HG02938 (cell line): Measurements from ENCODE around the gene CAPZA2.
"Not testable (repeated sequence)": the region's sequence is repeated elsewhere in the genome, so short reads cannot be mapped to it uniquely, and the experiment has no call there.

ENCODE experiments used
- ATAC-seq: cut with Tn5 transposase; IDR thresholded peaks from one replicate; pipeline ENCODE4 v1.9.1; 2021; ENCODE audit warnings: mild to moderate bottlenecking, moderate library complexity; ENCODE audit not compliant: unreplicated experiment

Gene CAPZA2

DNA sequence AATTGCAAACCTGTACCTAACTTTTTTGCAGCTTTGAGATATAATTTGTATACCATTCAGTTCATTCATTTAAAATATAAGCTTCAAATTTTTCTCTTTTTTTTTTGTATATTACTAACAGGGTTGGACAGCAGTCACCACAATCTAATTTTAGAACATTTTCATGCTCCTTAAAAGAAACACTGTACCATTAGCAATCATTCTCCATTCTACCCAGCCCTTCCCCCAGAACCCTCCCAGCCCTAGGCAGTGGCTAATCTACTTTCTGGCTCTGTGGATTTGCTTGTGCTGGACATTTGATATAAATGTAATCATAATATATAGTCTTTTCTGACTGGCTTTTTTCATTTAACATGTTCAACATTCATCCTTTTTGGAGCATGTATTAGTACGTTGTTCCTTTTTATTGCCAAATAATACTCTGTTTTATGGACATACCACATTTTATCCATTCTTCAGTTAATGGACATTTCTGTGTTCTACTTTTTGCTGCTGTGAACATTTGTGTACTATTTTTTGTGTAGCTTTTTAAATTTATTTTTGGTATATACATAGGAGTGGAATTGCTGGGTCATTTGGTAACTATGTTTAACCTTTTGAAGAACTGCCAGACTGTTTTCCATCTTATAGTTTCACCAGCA lies 50.0 kb downstream of the CAPZA2 start:
- ATAC-seq: no peak

DNA sequence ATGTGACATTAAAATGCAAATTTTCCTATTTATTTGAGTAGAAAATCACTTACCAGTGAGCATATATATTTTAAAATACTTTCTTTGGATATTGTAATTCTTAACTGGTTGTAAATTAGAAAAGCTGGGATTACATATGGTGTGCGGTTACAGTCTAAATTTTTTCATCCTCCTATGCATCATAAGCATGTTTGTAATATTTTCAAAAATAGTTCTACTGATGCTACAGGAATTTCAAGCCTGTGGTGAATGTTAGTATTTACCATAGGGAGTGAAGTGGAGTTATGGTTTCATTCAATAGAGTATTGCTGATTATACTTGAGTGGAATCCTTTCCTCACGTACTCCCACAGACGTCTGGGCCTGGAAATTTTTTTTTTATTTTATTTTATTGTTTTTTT lies 56.3 kb downstream of the CAPZA2 start:
- no peak for ATAC-seq

DNA sequence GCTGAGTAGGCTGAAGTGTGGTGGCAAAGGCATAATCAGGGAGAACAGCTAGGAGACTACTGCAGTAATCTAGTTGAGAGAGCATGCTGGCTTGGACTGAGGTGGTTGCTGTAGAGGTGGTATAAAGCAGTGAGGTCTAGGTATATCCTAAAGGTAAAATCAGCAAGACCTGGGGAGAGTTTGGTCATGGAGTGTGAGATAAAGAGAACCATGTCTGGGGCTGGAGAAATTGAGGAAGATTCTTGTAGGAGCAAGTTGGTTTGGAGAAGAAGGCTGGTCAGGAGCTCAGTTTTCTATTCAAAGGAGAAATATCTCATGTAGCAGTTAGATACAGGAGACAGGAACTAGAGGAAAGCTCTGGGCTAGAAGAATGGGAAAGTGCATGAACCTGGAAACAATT lies 58.0 kb downstream of the CAPZA2 start:
- ATAC-seq: no peak

DNA sequence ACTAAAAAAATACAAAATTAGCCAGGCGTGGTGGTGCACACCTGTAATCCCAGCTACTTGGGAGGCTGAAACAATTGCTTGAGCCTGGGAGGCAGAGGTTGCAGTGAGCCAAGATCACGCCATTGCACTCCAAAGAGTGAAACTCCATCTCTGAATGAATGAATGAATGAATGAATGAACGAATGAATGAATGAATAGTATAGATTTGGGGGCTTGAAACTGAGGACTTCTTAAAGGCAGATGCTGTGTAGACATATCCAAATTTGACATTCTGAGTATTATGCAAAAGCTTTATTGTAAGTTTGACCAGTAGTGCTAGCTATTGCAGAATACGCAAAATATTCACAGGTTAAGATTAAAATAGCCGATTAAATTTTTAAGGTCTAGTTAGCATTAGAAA lies 60.2 kb downstream of the CAPZA2 start:
- ATAC-seq: no peak

DNA sequence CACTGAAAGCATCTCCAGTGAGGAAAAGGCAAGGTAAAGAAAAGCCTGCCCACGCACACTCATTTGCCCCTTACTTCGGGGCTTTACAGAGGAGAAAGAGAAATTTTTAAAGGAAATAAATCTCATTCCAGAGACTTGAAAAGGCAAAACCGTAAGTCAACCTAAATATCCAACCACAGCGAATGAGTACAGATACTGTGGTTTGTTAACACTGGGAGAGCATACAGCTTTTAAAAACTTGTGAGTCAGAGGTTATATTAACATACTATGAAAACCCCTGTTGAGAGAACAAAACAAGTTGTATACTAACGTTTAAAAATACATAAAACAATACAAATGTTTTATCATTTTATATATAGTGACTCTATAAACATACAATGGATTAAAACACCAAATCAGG lies 62.4 kb downstream of the CAPZA2 start:
- no peak for ATAC-seq

DNA sequence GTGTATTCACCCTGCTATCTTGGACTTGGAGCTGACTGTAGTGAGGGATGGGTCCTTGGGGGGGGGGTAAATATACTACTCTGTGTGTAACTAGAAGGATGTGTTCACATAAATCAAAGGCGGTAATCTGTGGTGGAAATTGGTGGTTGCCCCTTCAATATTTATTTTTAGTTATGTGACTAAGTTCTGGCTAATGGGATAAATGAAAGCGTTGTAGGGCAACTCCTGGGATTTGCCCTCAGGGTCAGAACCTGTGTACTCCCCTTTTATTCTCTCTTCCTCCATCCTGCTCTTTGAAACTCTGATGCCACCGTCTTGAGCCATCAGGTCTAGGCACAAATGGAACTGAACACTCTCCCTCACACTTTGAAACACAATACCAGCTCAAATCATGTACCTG lies 66.6 kb downstream of the CAPZA2 start:
- ATAC-seq: no peak

DNA sequence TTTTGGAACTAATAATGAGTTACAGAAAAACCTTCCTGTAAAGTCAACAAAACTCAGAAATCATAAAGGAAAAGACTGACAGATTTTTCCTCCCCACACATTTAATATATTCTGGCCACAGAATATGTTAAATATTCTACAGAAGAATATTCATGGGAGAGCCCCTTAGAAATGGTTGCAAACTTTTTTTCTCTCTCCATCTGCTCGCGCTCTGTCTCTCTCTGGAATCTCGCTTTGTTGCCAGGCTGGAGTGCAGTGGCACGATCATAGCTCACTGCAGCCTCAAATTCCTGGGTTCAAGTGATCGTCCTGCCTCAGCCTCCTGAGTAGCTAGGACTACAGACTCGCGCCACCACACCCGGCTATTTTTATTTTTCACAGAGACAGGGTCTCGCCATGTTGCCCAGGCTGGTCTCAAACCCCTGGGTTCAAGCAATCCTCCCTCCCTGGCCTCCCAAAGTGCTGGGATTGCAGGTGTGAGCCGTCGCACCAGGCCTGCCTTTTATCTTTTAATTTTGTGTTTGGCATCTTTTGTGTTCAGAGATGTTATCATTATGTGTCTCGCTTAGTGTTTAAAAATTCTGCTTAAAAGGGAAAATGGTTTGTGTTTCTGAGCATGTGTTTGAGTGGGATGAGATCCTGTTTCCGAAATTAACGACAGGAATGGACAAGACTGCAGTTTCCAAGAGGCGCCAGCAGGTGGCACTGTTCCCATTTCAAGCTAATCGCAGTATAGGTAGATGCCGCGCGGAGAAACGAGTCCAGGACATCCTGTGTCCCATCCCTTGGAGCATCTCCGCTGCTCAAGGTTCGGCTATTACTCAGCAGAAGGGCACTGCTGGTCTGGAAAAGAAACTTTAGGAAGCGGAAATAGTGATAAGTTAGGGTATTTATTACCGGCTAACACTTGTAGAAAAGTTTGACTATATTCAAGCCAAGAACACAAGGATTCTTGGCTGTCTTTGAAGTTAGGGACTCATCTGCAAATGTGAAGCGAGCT lies 67.8 kb downstream of the CAPZA2 start:
- peak; percentile 87 for ATAC-seq

DNA sequence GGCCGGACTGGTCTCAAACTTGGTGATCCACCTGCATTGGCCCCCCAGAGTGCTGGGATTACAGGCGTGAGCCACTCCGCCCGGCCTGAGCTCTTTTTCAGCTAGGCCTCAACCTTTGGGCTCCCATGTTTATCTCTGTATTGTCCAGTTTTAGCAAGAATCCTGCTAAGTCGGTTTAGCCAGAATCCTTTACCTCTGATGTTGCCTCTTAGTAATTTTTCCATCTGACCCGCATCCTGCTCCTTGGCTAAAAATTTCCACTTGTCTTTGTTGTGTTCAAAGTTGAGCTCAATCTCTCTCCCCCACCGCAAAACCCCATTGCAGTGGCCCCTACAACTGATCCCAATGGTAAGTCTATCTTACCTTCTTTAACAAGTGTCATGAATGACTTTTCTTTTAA lies 70.2 kb downstream of the CAPZA2 start:
- ATAC-seq: no peak

DNA sequence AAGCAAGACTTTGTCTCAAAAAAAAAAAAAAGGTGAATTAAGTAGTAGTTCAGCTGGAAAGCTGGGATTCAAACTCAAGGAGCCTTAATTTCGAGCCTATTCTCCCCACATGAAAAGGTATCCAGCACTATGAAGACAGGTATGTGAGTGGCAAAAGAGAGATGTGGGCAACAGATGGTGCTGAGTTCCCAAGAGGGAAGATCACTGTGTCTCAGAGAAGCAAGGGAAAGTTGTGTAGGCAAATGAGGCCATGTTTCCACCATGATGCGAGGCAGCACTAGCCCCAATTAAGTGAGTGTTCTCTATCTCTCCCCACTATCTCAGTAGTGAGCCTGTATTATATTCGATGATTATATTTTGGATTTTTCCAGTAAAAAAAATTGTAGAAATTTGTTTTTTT lies 71.1 kb downstream of the CAPZA2 start:
- ATAC-seq: no peak

DNA sequence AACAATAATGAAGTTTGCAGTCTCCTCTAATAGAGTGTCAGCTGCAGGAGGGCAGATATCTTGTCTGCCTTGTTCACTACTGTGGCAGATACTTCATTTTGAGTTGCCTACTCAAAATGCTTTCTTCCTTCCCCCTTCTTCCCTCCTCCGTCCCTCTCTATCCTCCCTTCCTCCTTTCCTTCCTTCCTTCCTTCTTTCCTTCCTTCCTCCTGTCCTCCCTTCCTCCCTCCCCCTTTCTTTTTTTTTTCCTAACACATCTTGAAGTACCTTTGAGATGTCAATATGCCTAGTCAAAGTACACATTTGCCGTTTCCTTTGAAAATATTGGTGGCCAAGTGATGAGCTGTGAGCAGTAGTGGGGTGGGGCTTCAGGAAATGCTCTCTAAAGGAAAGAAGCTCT lies 72.2 kb downstream of the CAPZA2 start:
- no peak for ATAC-seq

DNA sequence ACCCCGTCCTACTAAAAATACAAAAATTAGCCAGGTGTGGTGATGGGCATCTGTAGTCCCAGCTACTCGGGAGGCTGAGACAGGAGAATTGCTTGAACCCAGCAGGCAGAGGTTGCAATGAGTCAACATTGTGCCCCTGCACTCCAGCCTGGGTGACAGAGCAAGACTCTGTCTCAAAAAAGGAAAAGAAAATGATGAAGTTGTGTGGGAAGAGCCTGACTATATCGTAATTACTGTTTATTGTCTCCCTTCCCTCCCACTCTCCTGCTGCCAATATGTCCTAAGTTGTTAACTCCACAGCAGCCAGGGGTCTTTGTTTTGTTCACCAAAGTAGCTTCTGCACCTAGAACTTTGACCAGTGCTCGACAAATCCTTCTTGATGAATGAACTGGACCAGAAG lies 74.5 kb downstream of the CAPZA2 start:
- ATAC-seq: not testable (repeated sequence)

DNA sequence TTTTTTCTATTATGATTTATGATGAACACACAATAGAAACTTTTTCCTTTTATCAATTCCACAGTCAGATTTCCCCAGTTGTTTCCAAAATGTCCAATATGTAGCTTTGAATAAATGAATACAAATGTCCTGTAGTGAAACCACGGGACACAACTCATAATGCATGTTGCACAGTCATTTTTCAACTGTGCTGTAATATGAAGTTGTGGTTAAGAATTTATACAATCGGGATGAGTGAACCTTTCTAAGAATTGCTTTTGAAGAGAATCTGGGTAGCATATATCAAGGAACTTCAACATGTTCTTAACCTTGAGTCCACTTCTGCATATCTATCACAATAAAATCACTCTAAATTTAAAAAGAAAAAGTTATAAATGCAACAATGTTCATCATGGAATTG lies 76.3 kb downstream of the CAPZA2 start:
- no peak for ATAC-seq

DNA sequence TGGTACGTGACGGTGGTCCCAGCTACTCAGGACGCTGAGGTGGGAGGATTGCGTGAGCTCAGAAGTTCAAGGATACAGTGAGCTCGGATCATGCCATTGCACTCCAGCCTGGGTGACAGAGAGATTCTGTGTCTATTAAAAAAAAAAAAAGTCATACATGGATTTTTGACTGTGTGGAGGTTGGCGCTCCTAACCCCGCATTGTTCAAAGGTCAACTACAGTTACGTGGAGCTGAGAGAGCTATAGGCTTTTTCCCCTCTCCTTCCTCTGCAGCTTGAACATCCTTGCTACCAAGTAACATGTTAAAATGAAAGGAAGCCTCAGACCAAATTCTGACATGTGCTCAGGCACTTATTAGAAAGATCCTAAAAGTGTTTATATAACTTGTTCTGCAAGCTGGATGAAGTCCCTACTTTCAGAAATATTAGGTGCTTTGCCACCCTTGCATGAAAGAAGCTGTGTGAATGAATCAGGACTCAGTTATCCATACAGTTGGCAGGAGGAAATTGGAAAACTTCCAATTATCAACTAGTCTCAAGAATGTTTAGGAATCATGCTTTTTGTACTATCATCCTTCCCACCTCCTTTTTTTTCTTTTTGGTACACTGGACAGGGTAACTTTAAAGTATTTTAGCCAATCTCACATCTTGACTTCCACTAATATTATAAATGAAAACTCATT lies 78.4 kb downstream of the CAPZA2 start:
- no peak for ATAC-seq

DNA sequence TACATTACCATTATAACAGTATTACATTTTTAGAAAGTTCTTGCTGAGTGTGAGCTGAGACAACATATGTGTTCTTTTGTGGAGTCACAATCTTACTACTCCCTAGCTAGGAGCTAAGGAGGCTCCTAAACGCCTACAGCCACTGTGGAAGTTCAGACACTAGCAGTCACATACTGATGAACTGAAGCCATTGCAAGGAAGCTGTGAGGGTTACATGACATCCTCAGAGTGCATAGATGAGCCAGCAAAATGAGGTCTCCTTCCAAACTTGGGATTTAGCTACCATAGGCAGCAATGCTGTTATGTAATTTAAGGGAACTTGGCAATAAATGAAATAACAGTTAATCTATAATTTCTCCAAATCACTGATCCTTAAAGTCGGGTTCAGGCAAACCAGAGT lies 80.1 kb downstream of the CAPZA2 start:
- no peak for ATAC-seq

DNA sequence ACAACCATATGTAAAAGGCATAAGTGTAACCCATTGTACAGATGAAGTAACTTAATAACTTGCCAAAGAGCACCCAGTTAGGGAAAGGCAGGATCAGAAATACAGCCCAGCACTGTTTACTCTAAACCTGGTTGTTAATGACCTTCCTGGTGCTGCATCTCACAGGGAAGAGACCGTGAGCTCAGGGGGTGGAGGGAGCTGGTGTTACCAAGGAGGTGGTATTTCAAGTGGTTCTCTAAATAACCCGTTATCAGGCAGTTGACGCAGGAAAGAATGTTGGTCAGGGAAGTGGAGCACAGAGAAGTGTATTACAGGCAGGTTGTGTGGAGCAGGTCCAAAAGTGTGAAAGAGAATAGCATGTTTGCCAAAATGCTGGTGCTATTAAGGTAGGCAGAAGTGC lies 86.5 kb downstream of the CAPZA2 start:
- ATAC-seq: no peak

DNA sequence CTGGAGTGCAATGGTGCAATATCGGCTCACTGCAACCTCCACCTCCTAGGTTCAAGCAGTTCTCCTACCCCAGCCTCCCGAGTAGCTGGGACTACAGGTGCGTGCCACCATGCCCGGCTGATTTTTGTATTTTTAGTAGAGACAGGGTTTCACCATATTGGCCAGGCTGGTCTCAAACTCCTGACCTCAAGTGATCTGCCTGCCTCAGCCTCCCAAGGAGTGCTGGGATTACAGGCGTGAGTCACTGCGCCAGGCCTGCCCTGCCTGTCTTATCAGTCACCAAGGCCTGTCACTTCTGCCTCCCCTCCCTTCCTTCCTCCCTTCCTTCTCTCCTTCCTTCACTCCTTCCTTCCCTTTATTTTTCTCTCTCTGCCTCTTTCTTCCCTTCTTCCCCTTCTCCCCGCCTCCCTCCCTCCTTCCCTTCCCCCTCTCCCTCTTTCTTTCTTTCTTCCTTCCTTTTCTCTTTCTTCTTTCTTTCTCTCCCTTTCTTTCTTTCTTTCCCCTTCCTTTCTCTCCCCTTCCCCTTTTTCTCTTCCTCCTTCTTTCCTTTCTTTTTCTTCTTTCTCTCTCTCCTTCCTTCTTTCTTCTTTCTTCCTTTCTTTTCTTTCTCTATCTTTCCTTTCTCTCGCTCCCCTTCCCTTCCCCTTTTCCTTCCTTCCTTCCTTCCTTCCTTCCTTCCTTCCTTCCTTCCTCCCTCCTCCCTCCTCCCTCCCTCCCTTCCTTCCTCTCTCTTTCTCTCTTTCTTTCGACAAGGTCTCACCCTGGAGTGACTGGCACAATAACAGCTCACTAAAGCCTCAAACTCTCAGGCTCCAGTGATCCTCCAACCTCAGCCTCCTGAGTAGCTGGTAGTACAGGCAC lies 87.8 kb downstream of the CAPZA2 start:
- no peak for ATAC-seq

DNA sequence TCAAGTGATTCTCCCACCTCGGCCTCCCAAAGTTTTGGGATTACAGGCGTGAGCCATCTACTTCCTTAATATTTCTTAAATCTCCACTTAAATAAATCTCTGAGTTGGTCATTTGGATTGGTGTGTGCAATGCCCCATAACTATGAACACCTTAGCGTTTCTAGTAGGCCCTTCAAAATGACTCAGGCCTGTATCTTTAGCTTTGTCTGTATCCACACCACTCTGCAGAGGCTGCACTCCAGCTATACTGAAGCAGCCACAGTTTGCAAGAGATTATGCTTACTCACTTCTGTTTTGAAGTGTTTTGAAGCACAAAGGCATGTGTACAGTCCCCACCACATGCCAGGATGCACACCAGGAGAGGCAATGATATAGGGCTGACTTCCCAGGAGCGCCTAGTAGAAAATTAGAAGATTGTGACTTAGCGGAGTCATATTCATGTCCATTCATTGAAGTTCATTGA lies 88.5 kb downstream of the CAPZA2 start:
- no peak for ATAC-seq

DNA sequence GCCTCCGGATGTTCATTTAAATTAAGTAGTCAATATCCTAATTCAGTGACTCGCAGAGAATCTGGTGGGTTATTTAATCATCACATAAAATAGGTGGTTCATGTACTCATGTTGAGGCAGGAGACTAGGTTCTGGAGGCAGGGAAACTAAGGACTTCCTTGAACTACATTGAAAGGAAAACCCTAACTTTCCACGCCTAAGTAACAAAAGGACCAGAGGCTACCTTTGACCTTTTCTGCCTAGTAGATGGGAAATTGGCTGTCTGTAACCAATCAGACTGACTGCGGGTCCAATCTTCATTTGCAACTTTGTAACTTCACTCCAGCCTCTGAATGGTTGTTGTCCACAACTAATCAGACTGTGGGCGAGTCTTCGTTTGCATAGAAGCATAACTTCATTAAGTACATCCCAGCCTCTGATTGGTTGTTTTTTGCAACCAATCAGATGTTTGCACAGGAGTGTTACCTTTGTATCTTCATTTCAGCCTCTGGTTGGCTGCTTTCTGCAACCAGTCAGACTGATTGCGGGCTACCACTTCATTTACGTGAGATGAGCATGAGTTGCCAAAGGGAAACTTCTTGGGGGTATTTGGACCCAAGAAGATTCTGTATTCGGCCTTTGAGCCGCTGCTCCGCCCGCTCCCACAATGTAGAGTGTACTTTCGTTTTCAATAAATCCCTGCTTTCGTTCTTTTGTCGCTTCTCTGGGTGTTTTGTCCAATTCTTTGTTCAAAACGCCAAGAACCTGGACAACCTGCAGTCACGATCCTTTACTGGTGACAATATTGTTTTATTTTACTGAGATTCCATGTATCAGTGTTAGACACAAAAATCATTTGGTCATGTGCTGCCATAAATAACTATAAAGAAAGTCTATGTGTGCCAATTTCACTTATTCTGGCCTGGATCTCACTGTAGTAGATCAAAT lies 89.2 kb downstream of the CAPZA2 start:
- ATAC-seq: no peak

DNA sequence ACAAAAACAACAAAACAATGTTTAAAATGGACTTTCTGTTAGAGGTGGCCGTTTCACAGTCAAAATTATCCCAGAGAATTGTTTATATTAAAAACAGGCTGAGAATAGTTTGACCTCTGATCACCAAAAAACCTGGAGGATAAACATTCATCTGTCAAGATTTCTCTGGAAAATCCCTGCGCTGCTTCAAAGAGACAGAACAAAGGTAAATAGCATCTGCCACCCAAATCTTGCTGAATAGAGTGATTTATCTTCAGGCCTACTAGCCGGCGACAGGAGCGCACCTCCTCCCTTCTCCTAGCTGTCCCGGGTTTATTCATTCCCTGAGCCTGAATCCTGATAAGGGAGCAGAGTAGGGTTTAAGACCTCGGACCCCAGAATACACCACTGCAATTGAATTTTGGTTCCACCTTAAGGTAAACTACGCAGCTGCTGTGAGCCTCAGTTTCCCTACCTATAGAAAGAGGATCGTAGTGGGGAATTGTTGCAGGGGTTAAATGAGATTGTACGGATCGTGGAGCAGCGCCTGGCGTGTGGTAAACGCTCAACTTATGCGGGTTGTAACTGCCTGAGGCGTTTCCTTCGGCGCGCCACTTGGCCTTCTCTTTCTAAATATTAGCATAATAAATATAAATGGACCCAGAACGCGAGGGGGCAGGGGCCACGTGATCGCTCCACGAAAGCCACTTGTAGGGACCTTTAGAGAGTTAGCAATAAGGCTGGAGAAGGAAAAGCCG lies 90.4 kb downstream of the CAPZA2 start:
- ATAC-seq: peak; percentile 23
